Activated T-cell treated with anti-CD3 and anti-CD28 coated beads, Interleukin-2, amount 50 U/mL, for 72 hours (primary cell): ENCODE measurements around the gene ANKRD10. TPM values are rescaled to one million over a fixed set of nuclear protein-coding genes. Genes with fewer than 3 reads are reported as not detected.
"Not testable (repeated sequence)": the region's sequence is repeated elsewhere in the genome, so short reads cannot be mapped to it uniquely, and the experiment has no call there.

ENCODE experiments used
- ATAC-seq, 2 donors: fragments of 150-1000 bp; cut with Tn5 transposase; replicated peaks in 1 of 2; 2 replicates each; pipeline ENCODE4 v1.10.0; 2021; ENCODE audit warnings: moderate library complexity in 2 of 2, mild to moderate bottlenecking in 1 of 2
- DNase-seq, 2 donors: peaks; one replicate each; pipeline ENCODE4 v3.0.0; 2021 to 2022; ENCODE audit warnings: mixed read lengths in 1 of 2
- H3K27ac Mint-ChIP-seq: one replicate; pipeline ENCODE4 v1.8.0; 2022; ENCODE audit warnings: mild to moderate bottlenecking, moderate library complexity, mixed read lengths
- H3K27me3 Mint-ChIP-seq: one replicate; pipeline ENCODE4 v1.8.0; 2022; ENCODE audit warnings: low read depth, mixed read lengths
- H3K36me3 Mint-ChIP-seq, 2 donors: one replicate each; pipeline ENCODE4 v1.8.0; 2022; ENCODE audit warnings: mixed read lengths in 2 of 2, mild to moderate bottlenecking in 1 of 2; ENCODE audit not compliant: insufficient read depth in 2 of 2
- H3K4me1 Mint-ChIP-seq: one replicate; pipeline ENCODE4 v1.8.0; 2022; ENCODE audit warnings: low read depth, mixed read lengths
- H3K4me3 Mint-ChIP-seq, 2 donors: one replicate each; pipeline ENCODE4 v1.8.0; 2022; ENCODE audit warnings: mild to moderate bottlenecking in 2 of 2, mixed read lengths in 2 of 2, moderate library complexity in 2 of 2
- H3K9me3 Mint-ChIP-seq, 2 donors: one replicate each; pipeline ENCODE4 v1.8.0; 2022; ENCODE audit warnings: mixed read lengths in 2 of 2
- total RNA-seq, 2 donors: library from RNA; stranded (reverse); gene quantifications; one replicate each; pipeline ENCODE4 v1.2.3, GENCODE V29; 2022

The ANKRD10 gene
- total RNA-seq, 2 donors from 2014 or later: 139 to 142 TPM

DNA sequence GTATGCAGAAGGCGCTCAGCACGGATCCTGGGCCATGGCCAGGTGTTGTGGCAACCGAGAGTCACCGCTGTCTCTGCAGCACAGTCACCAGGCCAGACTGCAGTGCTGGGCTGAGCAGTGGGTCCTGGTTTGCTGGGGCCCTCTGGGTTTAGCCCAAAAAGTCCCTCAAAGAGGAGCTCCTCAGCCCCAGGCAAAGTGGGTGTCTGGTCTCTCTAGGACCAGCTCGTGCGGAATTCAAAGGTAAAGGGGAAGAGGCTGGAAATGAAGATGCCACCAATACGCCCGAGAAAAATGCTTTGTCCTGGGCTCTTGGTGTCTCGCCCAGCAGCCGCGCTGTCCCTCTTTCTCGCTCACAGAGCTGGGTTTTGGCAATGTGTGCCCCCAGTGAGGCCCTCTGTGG, 38.5 kb upstream of the ANKRD10 start:
- DNase-seq: no peak
- H3K36me3 Mint-ChIP-seq: peaks cover 0 to 4% of the 10 kb centered on the region in 2 donors
- H3K4me3 Mint-ChIP-seq: no peak overlapping the region
- peaks cover 3% of the 10 kb centered on the region in 2 donors for H3K9me3 Mint-ChIP-seq
- peaks cover 40% of the 10 kb centered on the region for H3K4me1 Mint-ChIP-seq
- H3K27ac Mint-ChIP-seq: no peak overlapping the region
- H3K27me3 Mint-ChIP-seq: peaks cover 24% of the 10 kb centered on the region
- no peak for ATAC-seq

DNA sequence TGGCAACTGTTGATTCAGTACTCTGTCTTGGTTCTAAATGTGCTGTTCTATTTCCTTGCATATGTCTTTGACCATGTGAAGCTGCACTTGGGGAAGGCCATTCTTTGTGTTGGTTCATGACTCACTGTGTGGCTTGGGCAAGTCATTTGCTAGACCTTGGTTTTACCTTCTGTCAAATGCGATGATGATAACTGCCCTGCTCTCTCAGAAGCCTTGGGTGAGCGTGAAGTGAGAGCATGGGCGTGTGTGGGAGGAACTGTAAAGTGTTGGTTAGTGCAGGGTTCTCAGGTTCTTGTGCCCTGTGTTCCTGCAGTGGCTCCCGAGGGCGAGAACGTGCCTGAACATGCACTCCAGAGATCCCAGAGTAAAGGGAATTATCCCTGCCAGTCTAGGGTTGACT, 37.3 kb upstream of the ANKRD10 start:
- Mint-ChIP-seq H3K4me3 (peak overlapping the region in 1 of 2 donors; percentile 25), H3K4me1 (peaks cover 40% of the 10 kb centered on the region), H3K27me3 (peaks cover 21% of the 10 kb centered on the region)
- ATAC-seq (peak; percentile 90 to 91), DNase-seq (peak in 1 of 2 donors; percentile 34)
- not testable (repeated sequence) for H3K9me3 Mint-ChIP-seq, H3K36me3 Mint-ChIP-seq, H3K27ac Mint-ChIP-seq

DNA sequence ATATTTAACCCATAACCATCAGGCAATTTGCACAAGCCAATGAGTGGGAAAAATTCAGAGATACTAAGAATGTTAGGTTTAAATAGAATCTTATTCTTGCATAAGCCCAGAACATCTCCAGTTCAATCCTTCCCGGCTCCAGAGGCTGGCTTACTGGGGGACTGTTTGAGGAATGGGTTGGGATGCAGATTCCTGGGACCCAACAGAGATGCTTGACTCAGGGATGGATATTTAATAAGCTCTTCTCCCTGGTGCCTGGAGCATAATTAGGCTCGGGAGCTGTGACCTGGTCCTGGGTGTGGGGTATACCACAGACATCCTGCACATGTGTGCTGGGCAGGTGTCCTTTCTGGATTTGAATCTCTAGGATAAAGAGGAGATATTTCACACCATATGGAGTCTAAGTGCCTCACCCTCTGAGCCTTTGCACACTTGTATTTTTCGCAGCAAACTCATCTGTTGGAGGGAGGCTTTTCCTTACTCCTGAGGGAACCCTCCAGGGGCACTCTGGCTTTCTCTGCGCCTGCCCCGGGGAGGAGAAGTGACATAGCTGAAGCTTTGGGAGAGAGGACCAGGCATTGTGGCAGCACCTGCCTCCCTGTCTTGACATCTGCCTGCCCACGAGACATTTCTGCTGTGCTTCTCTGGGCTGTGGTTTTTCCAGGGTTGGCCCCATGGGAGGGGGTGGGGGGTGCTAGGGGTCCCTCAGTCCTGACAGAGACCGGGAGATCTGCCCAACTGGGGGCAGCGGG, 36.1 kb upstream of the ANKRD10 start:
- H3K27me3 Mint-ChIP-seq: peaks cover 18% of the 10 kb centered on the region
- DNase-seq (no peak), ATAC-seq (no peak)
- H3K36me3 Mint-ChIP-seq: no peaks in the 10 kb centered on the region
- peaks cover 40% of the 10 kb centered on the region for H3K4me1 Mint-ChIP-seq
- H3K9me3 Mint-ChIP-seq: no peaks in the 10 kb centered on the region
- H3K4me3 Mint-ChIP-seq: no peak overlapping the region
- no peak overlapping the region for H3K27ac Mint-ChIP-seq

DNA sequence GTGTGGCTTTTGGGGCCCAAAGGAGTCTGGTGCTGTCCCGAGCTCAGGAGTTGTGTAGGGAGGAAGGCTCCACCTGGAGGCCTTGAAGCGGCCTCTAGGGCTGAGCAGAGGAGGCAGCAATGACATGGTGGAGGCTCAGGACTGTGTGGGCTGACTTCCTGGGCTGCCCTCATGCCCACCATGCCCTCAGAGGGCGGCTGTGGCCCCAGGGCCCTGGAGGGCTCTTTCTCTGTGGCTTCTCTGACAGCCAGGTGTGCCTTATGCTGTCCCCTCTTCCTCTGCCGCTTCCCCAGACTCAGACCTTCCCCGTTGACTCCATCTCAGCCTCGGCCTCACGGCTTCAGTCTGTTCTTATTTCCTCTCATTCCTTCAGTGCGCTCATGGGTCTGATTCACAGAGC, 35.5 kb upstream of the ANKRD10 start:
- H3K4me1 Mint-ChIP-seq: peaks cover 37% of the 10 kb centered on the region
- H3K27ac Mint-ChIP-seq: no peak overlapping the region
- H3K9me3 Mint-ChIP-seq: no peaks in the 10 kb centered on the region
- no peaks in the 10 kb centered on the region for H3K36me3 Mint-ChIP-seq
- H3K4me3 Mint-ChIP-seq: no peak overlapping the region
- ATAC-seq: no peak
- peaks cover 18% of the 10 kb centered on the region for H3K27me3 Mint-ChIP-seq
- DNase-seq: no peak

DNA sequence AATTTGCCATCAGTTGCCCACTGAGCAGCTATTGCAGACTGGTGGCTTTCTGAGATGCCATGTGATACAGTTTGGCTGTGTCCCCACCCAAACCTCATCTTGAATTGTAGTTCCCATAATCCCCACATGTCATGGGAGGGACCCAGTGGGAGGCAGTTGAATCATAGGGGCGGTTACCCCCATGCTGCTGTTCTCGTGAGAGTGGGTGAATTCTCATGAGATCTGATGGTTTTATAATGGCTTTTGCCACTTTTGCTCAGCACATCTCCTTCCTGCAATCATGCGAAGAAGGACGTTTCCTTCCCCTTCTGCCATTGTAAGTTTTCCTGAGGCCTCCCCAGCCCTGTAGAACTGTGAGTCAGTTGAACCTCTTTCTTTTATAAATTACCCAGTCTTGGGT, 34.8 kb upstream of the ANKRD10 start:
- Mint-ChIP-seq H3K4me3 (no peak overlapping the region), H3K36me3 (no peaks in the 10 kb centered on the region), H3K9me3 (no peaks in the 10 kb centered on the region), H3K27ac (no peak overlapping the region), H3K4me1 (peaks cover 31% of the 10 kb centered on the region), H3K27me3 (peaks cover 18% of the 10 kb centered on the region)
- no peak for DNase-seq
- no peak for ATAC-seq

DNA sequence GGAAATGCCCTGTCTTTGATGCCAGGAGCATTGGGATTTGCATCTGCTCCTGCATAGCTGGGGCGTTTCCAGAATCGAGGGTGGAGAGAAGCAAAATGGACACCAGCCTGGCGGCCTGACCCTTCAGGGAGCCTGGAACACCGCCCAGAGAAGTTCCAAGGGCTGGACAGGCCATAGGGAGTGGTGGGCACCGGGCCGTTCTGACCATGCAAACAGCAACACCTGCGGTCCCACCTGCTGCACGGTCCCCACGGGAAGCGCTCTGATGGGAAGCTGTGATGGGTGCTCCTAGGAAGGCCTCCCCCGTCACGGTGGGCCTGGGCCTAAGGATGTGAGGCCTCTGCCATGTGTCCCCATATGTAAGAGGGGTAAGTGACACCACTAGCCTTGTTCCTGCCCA, 34.2 kb upstream of the ANKRD10 start:
- peaks cover 32% of the 10 kb centered on the region for H3K4me1 Mint-ChIP-seq
- H3K27ac Mint-ChIP-seq: no peak overlapping the region
- H3K27me3 Mint-ChIP-seq: peaks cover 18% of the 10 kb centered on the region
- no peaks in the 10 kb centered on the region for H3K9me3 Mint-ChIP-seq
- ATAC-seq (no peak), DNase-seq (no peak)
- no peaks in the 10 kb centered on the region for H3K36me3 Mint-ChIP-seq
- H3K4me3 Mint-ChIP-seq: no peak overlapping the region

DNA sequence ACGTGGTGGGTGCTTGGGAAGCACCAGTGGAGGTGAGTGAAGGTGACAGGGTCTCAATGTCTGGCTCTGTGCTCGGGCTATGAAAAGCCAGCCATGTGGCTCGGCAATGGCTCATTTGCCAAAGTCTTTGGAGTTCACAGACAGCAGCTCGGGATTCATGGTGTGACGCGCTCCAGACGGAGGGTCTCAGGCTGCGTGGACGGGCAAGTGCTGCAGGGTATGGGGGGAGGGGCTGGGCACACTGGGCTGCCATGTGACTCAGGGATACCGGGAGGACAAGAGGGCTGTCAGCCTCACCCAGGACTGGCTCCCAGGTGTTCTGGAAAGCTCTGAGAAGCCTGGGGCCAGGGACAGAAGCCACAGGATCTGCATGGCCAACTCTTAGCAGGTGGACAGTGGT, 32.5 kb upstream of the ANKRD10 start:
- Mint-ChIP-seq H3K4me1 (peaks cover 32% of the 10 kb centered on the region), H3K27me3 (peaks cover 18% of the 10 kb centered on the region)
- not testable (repeated sequence) for DNase-seq, H3K36me3 Mint-ChIP-seq, H3K9me3 Mint-ChIP-seq, H3K4me3 Mint-ChIP-seq, ATAC-seq, H3K27ac Mint-ChIP-seq

DNA sequence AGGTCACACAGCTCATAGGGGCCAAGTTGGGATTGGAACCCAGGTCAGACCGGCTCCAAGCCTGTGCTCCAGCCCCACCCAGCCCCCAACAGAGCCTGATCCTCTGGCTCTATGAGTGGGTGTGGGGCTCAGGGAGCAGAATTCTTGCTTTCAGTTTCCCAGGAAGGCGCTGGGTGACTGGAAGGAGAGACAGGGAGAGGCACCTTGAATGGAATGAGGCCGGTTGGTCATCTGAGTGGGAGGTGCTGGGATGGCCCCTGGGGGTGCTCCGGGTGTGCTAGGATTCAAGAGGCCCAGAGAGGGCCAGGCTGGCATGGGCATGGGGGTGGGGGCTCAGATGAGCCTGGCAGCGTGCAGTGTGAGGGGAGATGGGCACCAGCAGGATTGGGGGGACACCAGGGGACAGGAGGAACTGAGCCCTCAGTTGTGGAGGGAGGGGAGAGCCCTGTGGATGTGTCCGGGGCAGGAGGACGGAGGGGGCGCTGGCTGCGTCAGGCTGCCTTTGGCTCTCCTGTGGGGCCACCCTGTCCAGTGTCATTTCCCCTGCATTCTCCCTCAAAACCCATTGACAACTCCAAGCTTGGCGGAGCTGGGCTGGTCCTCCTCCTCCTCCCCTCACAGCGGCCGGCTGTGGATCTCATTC, 31.2 kb upstream of the ANKRD10 start:
- DNase-seq: no peak
- H3K9me3 Mint-ChIP-seq: peaks cover 4 to 5% of the 10 kb centered on the region in 2 donors
- peaks cover 31% of the 10 kb centered on the region for H3K4me1 Mint-ChIP-seq
- H3K4me3 Mint-ChIP-seq: no peak overlapping the region
- H3K36me3 Mint-ChIP-seq: peaks cover 6 to 12% of the 10 kb centered on the region in 2 donors
- no peak for ATAC-seq
- peaks cover 15% of the 10 kb centered on the region for H3K27me3 Mint-ChIP-seq
- no peak overlapping the region for H3K27ac Mint-ChIP-seq

DNA sequence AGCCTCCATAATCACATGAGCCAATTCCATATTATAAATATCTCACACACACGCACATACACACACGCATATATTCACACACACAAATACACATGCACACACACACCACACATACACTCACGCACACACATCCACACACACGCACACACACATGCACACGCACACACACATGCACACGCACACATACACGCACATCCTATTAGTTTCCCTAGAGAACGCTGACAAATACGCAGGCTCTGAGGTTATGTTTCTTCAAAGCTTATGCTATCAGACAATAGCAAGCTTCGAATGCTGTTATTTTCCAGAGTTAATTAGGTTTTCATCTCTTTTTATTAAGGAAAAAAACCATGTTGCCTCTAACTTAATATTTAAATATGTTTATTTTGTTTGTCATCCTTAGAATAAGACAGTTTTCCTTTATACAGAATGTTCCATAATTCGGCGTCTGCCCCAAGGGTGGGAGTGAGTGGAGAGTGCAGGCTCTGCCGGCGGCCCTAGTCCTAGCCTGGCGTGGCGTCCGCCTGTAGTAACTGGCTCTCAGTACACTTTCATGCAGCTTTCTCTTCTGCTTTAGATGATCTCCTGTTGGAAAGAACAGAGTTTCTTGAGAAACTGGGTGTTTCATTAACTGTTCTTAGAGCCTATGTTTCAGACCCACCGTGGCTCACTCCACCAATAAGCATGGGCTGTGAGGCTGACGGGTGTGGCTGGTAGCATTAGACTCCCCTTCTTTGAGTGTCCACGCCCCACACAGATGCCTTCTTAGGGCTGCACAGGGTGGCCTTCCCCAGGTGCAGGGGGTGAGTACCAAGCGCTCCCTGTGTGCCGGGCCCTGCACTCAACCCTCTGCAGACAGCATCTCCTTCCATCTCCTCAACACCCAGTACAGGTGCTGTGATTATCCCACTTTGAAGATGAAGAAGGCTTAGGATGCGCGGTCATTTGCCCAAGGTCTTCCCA, 30.4 kb upstream of the ANKRD10 start:
- ATAC-seq (no peak), DNase-seq (no peak)
- Mint-ChIP-seq H3K27me3 (peaks cover 11% of the 10 kb centered on the region), H3K27ac (no peak overlapping the region), H3K9me3 (peaks cover 4 to 5% of the 10 kb centered on the region in 2 donors), H3K36me3 (peaks cover 6 to 12% of the 10 kb centered on the region in 2 donors), H3K4me1 (peaks cover 32% of the 10 kb centered on the region), H3K4me3 (no peak overlapping the region)

DNA sequence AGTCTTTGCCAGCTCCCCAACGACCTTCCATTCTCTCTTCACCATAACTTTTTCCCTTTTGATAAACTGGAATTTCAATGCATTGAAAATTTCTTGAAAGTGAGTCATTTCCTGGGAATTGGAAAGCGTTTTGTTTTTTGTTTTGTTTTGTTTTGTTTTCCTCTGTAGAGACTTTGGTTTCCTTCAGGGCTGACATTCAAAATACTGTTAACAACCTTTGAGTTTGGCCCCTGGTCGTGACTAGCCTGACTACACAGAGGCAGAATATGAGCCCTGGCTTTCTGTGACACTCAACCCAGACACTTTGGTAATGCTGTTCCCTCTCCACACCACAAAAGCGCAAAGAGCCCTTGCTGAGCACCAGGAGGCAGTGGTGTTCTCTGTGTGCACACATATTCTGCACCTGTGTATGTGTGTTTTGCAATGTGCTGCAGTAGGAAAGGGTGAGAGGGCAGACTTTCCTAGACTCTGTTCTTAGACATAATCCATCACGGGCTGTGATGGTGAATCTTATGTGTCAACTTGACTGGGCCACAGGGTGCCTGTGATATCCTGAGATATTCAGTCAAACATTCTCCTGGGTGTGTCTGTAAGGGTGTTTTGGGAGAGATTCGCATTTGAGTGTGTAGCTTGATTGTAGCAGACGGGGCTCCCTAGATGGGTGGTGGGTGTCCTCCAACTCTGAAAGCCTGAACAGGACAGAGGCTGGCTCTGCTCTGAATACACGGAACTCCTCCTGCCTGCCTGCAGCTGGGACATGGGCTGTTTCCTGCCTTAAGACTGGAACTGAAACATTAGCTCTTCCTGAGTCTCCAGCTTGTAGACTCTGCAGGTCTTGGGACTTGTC, 29.5 kb upstream of the ANKRD10 start:
- H3K9me3 Mint-ChIP-seq: peaks cover 4 to 5% of the 10 kb centered on the region in 2 donors
- H3K4me3 Mint-ChIP-seq: peak overlapping the region in 1 of 2 donors; percentile 42
- peaks cover 41% of the 10 kb centered on the region for H3K4me1 Mint-ChIP-seq
- peak; percentile 74 to 78 for ATAC-seq
- peak; percentile 37 to 41 for DNase-seq
- H3K27me3 Mint-ChIP-seq: peaks cover 11% of the 10 kb centered on the region
- peaks cover 6 to 12% of the 10 kb centered on the region in 2 donors for H3K36me3 Mint-ChIP-seq
- H3K27ac Mint-ChIP-seq: no peak overlapping the region

DNA sequence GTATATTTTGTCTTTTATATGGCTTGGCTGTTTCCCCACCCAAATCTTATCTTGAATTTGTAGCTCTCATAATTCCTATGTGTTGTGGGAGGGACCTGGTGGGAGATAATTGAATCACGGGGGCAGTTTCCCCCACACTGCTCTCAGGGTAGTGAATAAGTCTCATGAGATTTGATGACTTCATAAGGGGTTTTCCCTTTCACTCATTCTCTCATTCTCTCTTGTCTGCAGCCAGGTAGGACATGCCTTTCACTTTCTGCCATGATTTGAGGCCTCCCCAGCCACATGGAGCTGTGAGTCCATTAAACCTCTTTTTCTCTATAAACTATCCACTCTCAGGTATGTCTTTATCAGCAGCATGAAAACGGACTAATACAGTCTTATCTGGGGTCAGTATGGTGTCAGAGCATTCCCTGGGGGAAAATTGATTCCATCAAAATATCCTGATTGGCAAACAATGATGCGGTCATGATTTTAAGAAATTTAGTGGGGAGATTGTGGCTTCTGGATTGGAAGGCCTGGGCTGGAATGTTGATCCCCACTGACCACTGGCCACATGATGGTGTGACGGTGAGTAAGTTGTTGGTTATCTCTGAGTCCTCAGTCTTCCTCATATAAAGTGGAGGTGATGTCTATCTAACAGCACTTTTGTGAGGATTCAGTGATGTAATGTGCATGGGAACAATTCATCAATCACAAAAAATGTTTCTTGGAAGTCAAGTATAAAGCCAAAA, 27.5 kb upstream of the ANKRD10 start:
- peak; percentile 33 to 66 for DNase-seq
- Mint-ChIP-seq H3K9me3 (peaks cover 4 to 7% of the 10 kb centered on the region in 2 donors), H3K36me3 (peaks cover 10 to 14% of the 10 kb centered on the region in 2 donors), H3K27ac (no peak overlapping the region), H3K4me3 (peak overlapping the region in 1 of 2 donors; percentile 36), H3K4me1 (peaks cover 49% of the 10 kb centered on the region), H3K27me3 (peaks cover 7% of the 10 kb centered on the region)
- peak; percentile 77 to 85 for ATAC-seq
